ENCODE measurements around the gene RNF223.
"Not testable (repeated sequence)": the region's sequence is repeated elsewhere in the genome, so short reads cannot be mapped to it uniquely, and the experiment has no call there.

Gene RNF223

GRCh38 chr1:1101503-1101902 lies 27.4 kb upstream of the RNF223 start:
- Histone ChIP-seq H3K27ac (ENCODE audit: low read depth, low read length) (no peak overlapping the region), H3K9me3 (ENCODE audit: low read length) (no peaks in the 10 kb centered on the region), H3K27me3 (ENCODE audit: control insufficient read depth in 1 of 2, insufficient read depth in 2 of 2, low read length in 2 of 2) (no peaks in the 10 kb centered on the region), H3K36me3 (ENCODE audit: insufficient read depth, low read length) (no peaks in the 10 kb centered on the region), H3K9ac (ENCODE audit: low read length) (no peak overlapping the region), H3K4me1 (ENCODE audit: insufficient read depth, low read length) (no peaks in the 10 kb centered on the region), H3K4me3 (ENCODE audit: low read depth in 1 of 2, low read length in 2 of 2) (no peak overlapping the region)

- Histone ChIP-seq H3K4me3 (ENCODE audit: low read depth in 1 of 2, low read length in 2 of 2) (no peak overlapping the region), H3K27ac (ENCODE audit: low read depth, low read length) (no peak overlapping the region), H3K9ac (ENCODE audit: low read length) (no peak overlapping the region), H3K36me3 (ENCODE audit: insufficient read depth, low read length) (no peaks in the 10 kb centered on the region), H3K27me3 (ENCODE audit: control insufficient read depth in 1 of 2, insufficient read depth in 2 of 2, low read length in 2 of 2) (no peaks in the 10 kb centered on the region), H3K4me1 (ENCODE audit: insufficient read depth, low read length) (no peaks in the 10 kb centered on the region), H3K9me3 (ENCODE audit: low read length) (no peaks in the 10 kb centered on the region)
Observed at GRCh38 chr1:1100296-1100695, 26.2 kb upstream of the RNF223 start.

GRCh38 chr1:1099506-1100183 lies 25.5 kb upstream of the RNF223 start:
- Histone ChIP-seq H3K27ac (ENCODE audit: low read depth, low read length) (no peak overlapping the region), H3K4me3 (ENCODE audit: low read depth in 1 of 2, low read length in 2 of 2) (no peak overlapping the region), H3K36me3 (ENCODE audit: insufficient read depth, low read length) (no peaks in the 10 kb centered on the region), H3K4me1 (ENCODE audit: insufficient read depth, low read length) (no peaks in the 10 kb centered on the region), H3K27me3 (ENCODE audit: control insufficient read depth in 1 of 2, insufficient read depth in 2 of 2, low read length in 2 of 2) (no peaks in the 10 kb centered on the region), H3K9me3 (ENCODE audit: low read length) (no peaks in the 10 kb centered on the region), H3K9ac (ENCODE audit: low read length) (no peak overlapping the region)

GRCh38 chr1:1098681-1099421 lies 24.7 kb upstream of the RNF223 start:
- no peaks in the 10 kb centered on the region for H3K27me3 ChIP-seq (ENCODE audit: control insufficient read depth in 1 of 2, insufficient read depth in 2 of 2, low read length in 2 of 2)
- H3K36me3 ChIP-seq (ENCODE audit: insufficient read depth, low read length) = no peaks in the 10 kb centered on the region
- no peak overlapping the region for H3K27ac ChIP-seq (ENCODE audit: low read depth, low read length)
- no peak overlapping the region for H3K4me3 ChIP-seq (ENCODE audit: low read depth in 1 of 2, low read length in 2 of 2)
- H3K9me3 ChIP-seq (ENCODE audit: low read length) = no peaks in the 10 kb centered on the region
- no peaks in the 10 kb centered on the region for H3K4me1 ChIP-seq (ENCODE audit: insufficient read depth, low read length)
- H3K9ac ChIP-seq (ENCODE audit: low read length) = no peak overlapping the region

- H3K36me3 ChIP-seq (ENCODE audit: insufficient read depth, low read length); H3K27me3 ChIP-seq (ENCODE audit: control insufficient read depth in 1 of 2, insufficient read depth in 2 of 2, low read length in 2 of 2); H3K4me3 ChIP-seq (ENCODE audit: low read depth in 1 of 2, low read length in 2 of 2); H3K9ac ChIP-seq (ENCODE audit: low read length); H3K27ac ChIP-seq (ENCODE audit: low read depth, low read length); H3K9me3 ChIP-seq (ENCODE audit: low read length); H3K4me1 ChIP-seq (ENCODE audit: insufficient read depth, low read length): not testable (repeated sequence)
Observed at GRCh38 chr1:1096136-1096535, 22.0 kb upstream of the RNF223 start.

- no peaks in the 10 kb centered on the region for H3K4me1 ChIP-seq (ENCODE audit: insufficient read depth, low read length)
- no peaks in the 10 kb centered on the region for H3K36me3 ChIP-seq (ENCODE audit: insufficient read depth, low read length)
- no peak overlapping the region for H3K27ac ChIP-seq (ENCODE audit: low read depth, low read length)
- H3K27me3 ChIP-seq (ENCODE audit: control insufficient read depth in 1 of 2, insufficient read depth in 2 of 2, low read length in 2 of 2) = no peaks in the 10 kb centered on the region
- H3K4me3 ChIP-seq (ENCODE audit: low read depth in 1 of 2, low read length in 2 of 2) = no peak overlapping the region
- no peak overlapping the region for H3K9ac ChIP-seq (ENCODE audit: low read length)
- no peaks in the 10 kb centered on the region for H3K9me3 ChIP-seq (ENCODE audit: low read length)
Observed at GRCh38 chr1:1094981-1095380, 20.9 kb upstream of the RNF223 start.

GRCh38 chr1:1093610-1093943 lies 19.5 kb upstream of the RNF223 start:
- H3K27ac ChIP-seq (ENCODE audit: low read depth, low read length) = no peak overlapping the region
- H3K27me3 ChIP-seq (ENCODE audit: control insufficient read depth in 1 of 2, insufficient read depth in 2 of 2, low read length in 2 of 2) = no peaks in the 10 kb centered on the region
- H3K9ac ChIP-seq (ENCODE audit: low read length) = no peak overlapping the region
- H3K36me3 ChIP-seq (ENCODE audit: insufficient read depth, low read length) = no peaks in the 10 kb centered on the region
- no peaks in the 10 kb centered on the region for H3K4me1 ChIP-seq (ENCODE audit: insufficient read depth, low read length)
- H3K9me3 ChIP-seq (ENCODE audit: low read length) = no peaks in the 10 kb centered on the region
- no peak overlapping the region for H3K4me3 ChIP-seq (ENCODE audit: low read depth in 1 of 2, low read length in 2 of 2)

- H3K4me3 ChIP-seq (ENCODE audit: low read depth in 1 of 2, low read length in 2 of 2) = no peak overlapping the region
Observed at GRCh38 chr1:1092894-1093609, 18.9 kb upstream of the RNF223 start.

GRCh38 chr1:1092149-1092855 lies 18.2 kb upstream of the RNF223 start:
- Histone ChIP-seq H3K36me3 (ENCODE audit: insufficient read depth, low read length) (no peaks in the 10 kb centered on the region), H3K9me3 (ENCODE audit: low read length) (no peaks in the 10 kb centered on the region), H3K27me3 (ENCODE audit: control insufficient read depth in 1 of 2, insufficient read depth in 2 of 2, low read length in 2 of 2) (no peaks in the 10 kb centered on the region)

More at GRCh38 chr1:1092894-1093609, 18.9 kb upstream of the RNF223 start:
- H3K27me3 ChIP-seq (ENCODE audit: control insufficient read depth in 1 of 2, insufficient read depth in 2 of 2, low read length in 2 of 2) = no peaks in the 10 kb centered on the region
- no peak overlapping the region for H3K27ac ChIP-seq (ENCODE audit: low read depth, low read length)
- no peaks in the 10 kb centered on the region for H3K36me3 ChIP-seq (ENCODE audit: insufficient read depth, low read length)
- no peaks in the 10 kb centered on the region for H3K9me3 ChIP-seq (ENCODE audit: low read length)
- no peak overlapping the region for H3K9ac ChIP-seq (ENCODE audit: low read length)
- no peaks in the 10 kb centered on the region for H3K4me1 ChIP-seq (ENCODE audit: insufficient read depth, low read length)

GRCh38 chr1:1091344-1092148 lies 17.4 kb upstream of the RNF223 start:
- Histone ChIP-seq H3K9ac (ENCODE audit: low read length) (no peak overlapping the region), H3K4me1 (ENCODE audit: insufficient read depth, low read length) (no peaks in the 10 kb centered on the region), H3K4me3 (ENCODE audit: low read depth in 1 of 2, low read length in 2 of 2) (no peak overlapping the region), H3K27me3 (ENCODE audit: control insufficient read depth in 1 of 2, insufficient read depth in 2 of 2, low read length in 2 of 2) (no peaks in the 10 kb centered on the region), H3K27ac (ENCODE audit: low read depth, low read length) (no peak overlapping the region), H3K9me3 (ENCODE audit: low read length) (no peaks in the 10 kb centered on the region), H3K36me3 (ENCODE audit: insufficient read depth, low read length) (no peaks in the 10 kb centered on the region)

More at GRCh38 chr1:1092149-1092855, 18.2 kb upstream of the RNF223 start:
- Histone ChIP-seq H3K27ac (ENCODE audit: low read depth, low read length) (no peak overlapping the region), H3K4me1 (ENCODE audit: insufficient read depth, low read length) (no peaks in the 10 kb centered on the region), H3K9ac (ENCODE audit: low read length) (no peak overlapping the region), H3K4me3 (ENCODE audit: low read depth in 1 of 2, low read length in 2 of 2) (no peak overlapping the region)

Measured in muscle layer of colon (tissue), 2 donors.